ENCODE results near the gene OR10H5. TPM values are rescaled to one million over a fixed set of nuclear protein-coding genes. Genes with fewer than 3 reads are reported as not detected.
"Not testable (repeated sequence)": the region's sequence is repeated elsewhere in the genome, so short reads cannot be mapped to it uniquely, and the experiment has no call there.

The OR10H5 gene
- polyA plus RNA-seq, 4 donors: 0.04 to 0.06 (median 0.05) TPM; not detected in 1

- no peak for DNase-seq (ENCODE audit: low read depth in 4 of 4, low spot score in 3 of 4)
Observed at GRCh38 chr19:15841875-15842569, 54.6 kb downstream of the OR10H5 start.

GRCh38 chr19:15843203-15843893 lies 55.9 kb downstream of the OR10H5 start:
- no peak for DNase-seq (ENCODE audit: low read depth in 4 of 4, low spot score in 3 of 4)

GRCh38 chr19:15843894-15844222 lies 56.4 kb downstream of the OR10H5 start:
- not testable (repeated sequence) for DNase-seq (ENCODE audit: low read depth in 4 of 4, low spot score in 3 of 4)

GRCh38 chr19:15846923-15847322 lies 59.5 kb downstream of the OR10H5 start:
- DNase-seq (ENCODE audit: low read depth in 4 of 4, low spot score in 3 of 4): no peak

GRCh38 chr19:15850385-15850784 lies 62.9 kb downstream of the OR10H5 start:
- no peak for DNase-seq (ENCODE audit: low read depth in 4 of 4, low spot score in 3 of 4)

Other genes with a start within 250 kb of the OR10H5 start
- under 1 TPM in 1 of 4 donors, not detected in 3; 0.01 TPM for gene CYP4F8, start 172.4 kb upstream of the OR10H5 start, polyA plus RNA-seq (ENCODE audit: insufficient read length in 4 of 4)
- under 1 TPM; 0.19 to 0.81 (median 0.33) TPM for gene CYP4F3, start 146.8 kb upstream of the OR10H5 start, polyA plus RNA-seq (ENCODE audit: insufficient read length in 4 of 4)
- gene CYP4F12, start 114.6 kb upstream of the OR10H5 start, polyA plus RNA-seq (ENCODE audit: insufficient read length in 4 of 4): 1 to 10 TPM in 2 of 4 donors, under 1 TPM in 2; 0.15 to 2.3 (median 0.94) TPM
- gene OR10H2, start 59.6 kb upstream of the OR10H5 start, polyA plus RNA-seq (ENCODE audit: insufficient read length in 4 of 4): not detected
- not detected for gene OR10H3, start 49.7 kb upstream of the OR10H5 start, polyA plus RNA-seq (ENCODE audit: insufficient read length in 4 of 4)
- under 1 TPM in 3 of 4 donors, not detected in 1; 0.04 to 0.06 (median 0.06) TPM for gene OR10H1, start 28.0 kb downstream of the OR10H5 start, polyA plus RNA-seq (ENCODE audit: insufficient read length in 4 of 4)
- gene CYP4F2, start 110.4 kb downstream of the OR10H5 start, polyA plus RNA-seq (ENCODE audit: insufficient read length in 4 of 4): under 1 TPM in 2 of 4 donors, not detected in 2; 0.19 to 0.30 TPM
- 1 to 10 TPM in 1 of 4 donors, under 1 TPM in 1, not detected in 2; 0.41 to 1.1 TPM for gene CYP4F11, start 146.9 kb downstream of the OR10H5 start, polyA plus RNA-seq (ENCODE audit: insufficient read length in 4 of 4)
- gene OR10H4, start 161.3 kb downstream of the OR10H5 start, polyA plus RNA-seq (ENCODE audit: insufficient read length in 4 of 4): not detected

Data from right renal pelvis (tissue), 4 donors.